SK-N-MC (cell line): ENCODE data around the gene CALHM5.

Experiments used
- EZH2 ChIP-seq: fragments of 200-600 bp; sonication (generic); IDR thresholded peaks from one replicate; pipeline ENCODE4 v1.6.1; 2017; ENCODE audit warnings: antibody characterized with exemption
- POLR2AphosphoS5 ChIP-seq: IDR thresholded peaks from 2 replicates; pipeline ENCODE4 v1.6.1; 2012; ENCODE audit warnings: mild to moderate bottlenecking, low read depth, low read length, borderline replicate concordance

- TF ChIP-seq POLR2AphosphoS5 (no peak), EZH2 (no peak)
These were observed 19.7 kb upstream of the CALHM5 start for GRCh38 chr6:116491610-116492330.
